K562 (cell line): ENCODE results near the gene AKT3. TPM values are rescaled to one million over a fixed set of nuclear protein-coding genes. Genes with fewer than 3 reads are reported as not detected.

Source experiments
- ATAC-seq: fragments of 200-7000 bp; cut with Tn5 transposase; 3 replicates; pipeline ENCODE4 v1.9.1; 2020; ENCODE audit warnings: moderate library complexity
- BruUV-seq: library from RNA; stranded (reverse); fragments of 400-500 nt; replicated peaks from 2 replicates; lab custom pipeline; 2021; lab: Mats Ljungman, UMichigan
- CTCF ChIA-PET: fragments of 300-600 bp; formaldehyde crosslinking; extraction: SDS; loops from one replicate; lab custom pipeline; 2021; ENCODE audit warnings: low intra/inter-chr PET ratio; lab: Yijun Ruan, JAX
- POLR2A ChIA-PET: fragments of 300-600, 350-650 bp; sonication (Branson Sonifier 250); formaldehyde crosslinking; extraction: SDS; loops from one replicate; lab custom pipeline; 2021; ENCODE audit warnings: antibody characterized with exemption, inconsistent platforms; lab: Yijun Ruan, JAX
- DNase-seq, 4 experiments: peaks; one replicate each; pipeline versions ENCODE4 v3.0.0 to v3.0.0-alpha.2; 2011 to 2018; ENCODE audit warnings: low spot score in 3 of 4, mixed read lengths in 3 of 4; ENCODE audit errors: extremely low read depth in 1 of 4
- FAIRE-seq: peaks from 2 replicates; lab custom pipeline; 2011; peaks lifted over from hg19 to GRCh38; lab: Jason Lieb, UNC
- H2AFZ ChIP-seq: 2 replicates; pipeline ENCODE4 v1.6.0; 2011; ENCODE audit warnings: low read depth, low read length, control low read depth, inconsistent platforms
- H3K27ac ChIP-seq: fragments of 200-600 bp; 3 replicates; pipeline ENCODE4 v1.8.0; 2011; ENCODE audit warnings: low read depth, mild to moderate bottlenecking, control low read depth, inconsistent platforms, low read length, moderate library complexity, mixed read lengths; ENCODE audit errors: extremely low read depth
- H3K27me3 ChIP-seq, 2 experiments: fragments of 300-600 bp in 1 of 2; 2 replicates in 1 of 2; 3 replicates in 1 of 2; pipeline versions ENCODE4 v1.6.0 to v1.8.0; 2011; ENCODE audit warnings: inconsistent platforms in 2 of 2, low read length in 2 of 2, mild to moderate bottlenecking in 1 of 2, mixed read lengths in 1 of 2, moderate library complexity in 1 of 2; ENCODE audit not compliant: control insufficient read depth in 2 of 2, insufficient read depth in 2 of 2
- H3K36me3 ChIP-seq: fragments of 300-600 bp; 3 replicates; pipeline ENCODE4 v1.8.0; 2011; ENCODE audit warnings: mild to moderate bottlenecking, low read length, inconsistent platforms; ENCODE audit not compliant: control insufficient read depth, insufficient read depth
- H3K4me1 ChIP-seq, 2 experiments: fragments of 200-600 bp in 1 of 2; replicated peaks in 1 of 2; 2 replicates in 1 of 2; 3 replicates in 1 of 2; pipeline versions ENCODE4 v1.5.1 to v1.8.0; 2011; ENCODE audit warnings: inconsistent platforms in 2 of 2, low read length in 2 of 2, mild to moderate bottlenecking in 1 of 2, mixed read lengths in 1 of 2, moderate library complexity in 1 of 2; ENCODE audit not compliant: control insufficient read depth in 2 of 2, insufficient read depth in 2 of 2
- H3K4me2 ChIP-seq: 2 replicates; pipeline ENCODE4 v1.6.1; 2011; ENCODE audit warnings: low read length, control low read depth, inconsistent platforms, mixed read lengths; ENCODE audit not compliant: insufficient read depth
- H3K4me3 ChIP-seq: fragments of 200-600 bp; sonication (generic), shearing (Covaris generic); 2 replicates; pipeline ENCODE4 v1.5.1; 2016; ENCODE audit warnings: control low read depth, inconsistent platforms
- H3K79me2 ChIP-seq: fragments of 200-600 bp; 3 replicates; pipeline ENCODE4 v1.8.0; 2011; ENCODE audit warnings: low read length, inconsistent platforms; ENCODE audit not compliant: control insufficient read depth, insufficient read depth
- H3K9ac ChIP-seq, 2 experiments: 2 replicates each; pipeline versions ENCODE4 v1.6.0 to v1.6.1; 2011; ENCODE audit warnings: low read depth in 2 of 2, low read length in 2 of 2, control low read depth in 1 of 2, inconsistent platforms in 1 of 2, mild to moderate bottlenecking in 1 of 2, mixed read lengths in 1 of 2; ENCODE audit not compliant: insufficient read depth in 1 of 2
- H3K9me1 ChIP-seq: one replicate; pipeline ENCODE4 v1.6.0; 2011; ENCODE audit warnings: inconsistent platforms, mild to moderate bottlenecking, low read length, moderate library complexity; ENCODE audit not compliant: control insufficient read depth, insufficient read depth
- H3K9me3 ChIP-seq: replicated peaks from 2 replicates; pipeline ENCODE4 v1.5.1; 2011; ENCODE audit warnings: low read depth, low read length, inconsistent platforms; ENCODE audit not compliant: control insufficient read depth, insufficient read depth
- H4K20me1 ChIP-seq: replicated peaks from 2 replicates; pipeline ENCODE4 v1.6.1; 2011; ENCODE audit warnings: low read length, inconsistent platforms, mixed read lengths; ENCODE audit not compliant: control insufficient read depth, insufficient read depth
- BRCA1 ChIP-seq, 2 experiments: fragments of 450-650 bp in 1 of 2; sonication (generic) in 1 of 2; formaldehyde crosslinking in 1 of 2; IDR thresholded peaks; 2 replicates each; pipeline versions ENCODE4 v1.5.0 to v1.6.1; 2017 to 2020; ENCODE audit warnings: mild to moderate bottlenecking in 1 of 2, missing genetic modification reagents in 1 of 2
- FOXA3 ChIP-seq, 2 experiments: fragments of 450-650 bp in 1 of 2; sonication (generic) in 1 of 2; formaldehyde crosslinking; IDR thresholded peaks in 1 of 2; conservative IDR thresholded peaks in 1 of 2; 2 replicates each; pipeline versions ENCODE4 v1.4.0 to v1.8.0; 2020 to 2022; ENCODE audit warnings: mild to moderate bottlenecking in 2 of 2, missing genetic modification reagents in 1 of 2
- FOXP4 ChIP-seq: sonication (generic); formaldehyde crosslinking; IDR thresholded peaks from 2 replicates; pipeline ENCODE4 v1.8.0; 2022; ENCODE audit warnings: mild to moderate bottlenecking, missing genetic modification reagents, borderline replicate concordance
- ILF3 ChIP-seq: fragments of 450-650 bp; IDR thresholded peaks from 2 replicates; pipeline ENCODE4 v1.6.1; 2018; ENCODE audit warnings: antibody characterized with exemption, mild to moderate bottlenecking, moderate library complexity, borderline replicate concordance
- MED1 ChIP-seq: sonication (generic); formaldehyde crosslinking; IDR thresholded peaks from 2 replicates; pipeline ENCODE4 v1.8.1; 2023; ENCODE audit warnings: missing genetic modification reagents, borderline replicate concordance
- RBM39 ChIP-seq: fragments of 200-400 bp; formaldehyde crosslinking; optimal IDR thresholded peaks from 2 replicates; pipeline ENCODE3; 2018; ENCODE audit warnings: low read depth, low read length
- SMARCC2 ChIP-seq: fragments of 450-650 bp; IDR thresholded peaks from 2 replicates; pipeline ENCODE4 v1.6.1; 2017; ENCODE audit warnings: antibody characterized with exemption, moderate library complexity, mild to moderate bottlenecking, low read depth
- TCF7 ChIP-seq: sonication (generic); IDR thresholded peaks from 2 replicates; pipeline ENCODE4 v1.6.1; 2016; ENCODE audit warnings: antibody characterized with exemption, borderline replicate concordance
- WHSC1 ChIP-seq: IDR thresholded peaks from one replicate; pipeline ENCODE4 v1.6.1; 2012; ENCODE audit warnings: low read length, control low read depth, inconsistent platforms
- ZC3H8 ChIP-seq: fragments of 450-650 bp; IDR thresholded peaks from 2 replicates; pipeline ENCODE4 v1.6.1; 2017
- WGBS: fragments of 100-300 bp; shearing (Covaris generic); methylation state at CpG from one replicate; pipeline ENCODE4 v1.1.6; 2016; ENCODE audit warnings: low coverage, mixed read lengths; ENCODE audit not compliant: insufficient coverage; ENCODE audit errors: missing lambda C conversion rate; 5-methylcytosine and 5-hydroxymethylcytosine counted together
- in situ Hi-C: fragments of 300-500 bp; cut with MboI; formaldehyde crosslinking; loops from 4 replicates; pipeline ENCODE4 v1.15.0; 2018; ENCODE audit warnings: inconsistent platforms, mixed read lengths
- intact Hi-C: fragments of 100-400 bp; cut with micrococcal nuclease; formaldehyde crosslinking; loops from 2 replicates; pipeline ENCODE4 v1.14.2; 2022
- polyA plus RNA-seq, 8 experiments: library from polyadenylated mRNA; depleted of rRNA in 4 of 8; stranded (reverse) in 5 of 8; unstranded in 3 of 8; fragments of >200 nt; fragmentation: Nextera tagmentation in 2 of 8; fragmentation: Illumina TruSeq in 1 of 8; extraction: Ambion mirVana in 2 of 8; extraction: Trizol in 1 of 8; gene quantifications; 2 replicates each; pipeline versions ENCODE4 v1.2.1 to v1.2.3, GENCODE V29; 2011 to 2014; ENCODE audit warnings: inconsistent platforms in 1 of 8, missing spikeins in 1 of 8
- total RNA-seq, 7 experiments: library from RNA; depleted of rRNA in 6 of 7; stranded (reverse); fragments of >200 nt in 6 of 7; fragmentation: Illumina TruSeq in 2 of 7; extraction: Trizol in 2 of 7; gene quantifications; 2 replicates each; pipeline versions ENCODE4 v1.2.1 to v1.2.3, GENCODE V29; 2011 to 2021; ENCODE audit warnings: low replicate concordance in 1 of 7
- TF ChIP-seq, protein P1 (sequence below): conservative IDR thresholded peaks from 2 replicates; pipeline ENCODE4 v1.6.1; 2011; ENCODE audit warnings: low read depth, mild to moderate bottlenecking, low read length; ENCODE audit not compliant: control insufficient read depth

The AKT3 gene
- total and polyA plus RNA-seq, 9 of the 15 experiments (the other 6 are each of a cell fraction or from before 2014, with no cell fraction given): 0.04 to 0.54 (median 0.18) TPM; not detected in 1

- TF ChIP-seq SMARCC2 (no peak), ZC3H8 (no peak), MED1 (CRISPR knock-in tag) (no peak), RBM39 (no peak)
Observed at GRCh38 chr1:243799908-243800307, 50.1 kb downstream of the AKT3 start (continued).

- POLR2A ChIA-PET: no interaction called here
- no peak overlapping the region for H2AFZ ChIP-seq
- no peak for ATAC-seq
- no peak for DNase-seq
- CTCF ChIA-PET: no interaction called here
- H3K79me2 ChIP-seq: no peaks in the 10 kb centered on the region
- intact Hi-C loops: no loop called here
- H3K9me1 ChIP-seq: no peaks in the 10 kb centered on the region
- in situ Hi-C loops: no loop called here
- no peak for FAIRE-seq
- no peaks in the 10 kb centered on the region for H3K4me1 ChIP-seq
- no TSS peak for BruUV-seq
- no peaks in the 10 kb centered on the region for H3K36me3 ChIP-seq
- no peak overlapping the region for H3K4me2 ChIP-seq
- no peaks in the 10 kb centered on the region for H3K27me3 ChIP-seq
- no peaks in the 10 kb centered on the region for H4K20me1 ChIP-seq
- TF ChIP-seq WHSC1 (no peak), ILF3 (no peak), BRCA1 (IDR thresholded peaks at IDR 0.05) (no peak), BRCA1 (CRISPR knock-in tag; IDR thresholded peaks at IDR 0.05) (no peak), FOXP4 (CRISPR knock-in tag) (no peak), TCF7 (no peak), FOXA3 (CRISPR knock-in tag; conservative IDR thresholded peaks at IDR 0.05 in 1 of 2, IDR thresholded peaks at IDR 0.05 in 1 of 2) (no peak)
- TF ChIP-seq, protein P1, sequence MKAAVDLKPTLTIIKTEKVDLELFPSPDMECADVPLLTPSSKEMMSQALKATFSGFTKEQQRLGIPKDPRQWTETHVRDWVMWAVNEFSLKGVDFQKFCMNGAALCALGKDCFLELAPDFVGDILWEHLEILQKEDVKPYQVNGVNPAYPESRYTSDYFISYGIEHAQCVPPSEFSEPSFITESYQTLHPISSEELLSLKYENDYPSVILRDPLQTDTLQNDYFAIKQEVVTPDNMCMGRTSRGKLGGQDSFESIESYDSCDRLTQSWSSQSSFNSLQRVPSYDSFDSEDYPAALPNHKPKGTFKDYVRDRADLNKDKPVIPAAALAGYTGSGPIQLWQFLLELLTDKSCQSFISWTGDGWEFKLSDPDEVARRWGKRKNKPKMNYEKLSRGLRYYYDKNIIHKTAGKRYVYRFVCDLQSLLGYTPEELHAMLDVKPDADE: no peak
- H3K27ac ChIP-seq: no peak overlapping the region
- 0% methylated on average over 2 of the region's 2 CpGs for WGBS
- H3K9me3 ChIP-seq: no peaks in the 10 kb centered on the region
- H3K4me3 ChIP-seq: no peak overlapping the region
- H3K9ac ChIP-seq: no peak overlapping the region
Observed at GRCh38 chr1:243798726-243799125, 51.3 kb downstream of the AKT3 start.
